EH (cell line): ENCODE measurements around the gene RREB1.

ENCODE experiments used
- DNase-seq: peaks from one replicate; pipeline ENCODE4 v3.0.0-alpha.2; 2015; ENCODE audit warnings: low read depth

RREB1 gene

DNA sequence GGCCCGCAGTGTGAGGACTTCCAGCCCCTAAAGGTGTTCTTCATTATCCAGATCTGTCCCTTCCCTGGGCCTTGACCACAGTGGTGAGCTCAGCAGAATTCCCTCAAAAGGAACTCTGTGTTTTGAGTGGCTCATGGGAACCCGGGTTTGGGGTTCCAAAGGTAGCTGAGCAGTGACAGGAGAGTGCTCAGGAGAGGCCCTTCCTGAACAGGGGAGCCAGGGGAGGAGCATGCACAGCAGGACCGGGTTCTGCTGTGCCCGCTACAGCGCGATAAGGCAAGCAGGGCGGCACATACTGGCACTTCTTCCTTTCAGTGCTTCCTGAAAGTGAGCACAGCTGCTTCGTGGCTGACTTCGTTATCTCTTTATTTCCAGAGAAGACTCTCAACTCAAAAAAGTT is 117.0 kb downstream of the RREB1 start:
- DNase-seq: no peak

DNA sequence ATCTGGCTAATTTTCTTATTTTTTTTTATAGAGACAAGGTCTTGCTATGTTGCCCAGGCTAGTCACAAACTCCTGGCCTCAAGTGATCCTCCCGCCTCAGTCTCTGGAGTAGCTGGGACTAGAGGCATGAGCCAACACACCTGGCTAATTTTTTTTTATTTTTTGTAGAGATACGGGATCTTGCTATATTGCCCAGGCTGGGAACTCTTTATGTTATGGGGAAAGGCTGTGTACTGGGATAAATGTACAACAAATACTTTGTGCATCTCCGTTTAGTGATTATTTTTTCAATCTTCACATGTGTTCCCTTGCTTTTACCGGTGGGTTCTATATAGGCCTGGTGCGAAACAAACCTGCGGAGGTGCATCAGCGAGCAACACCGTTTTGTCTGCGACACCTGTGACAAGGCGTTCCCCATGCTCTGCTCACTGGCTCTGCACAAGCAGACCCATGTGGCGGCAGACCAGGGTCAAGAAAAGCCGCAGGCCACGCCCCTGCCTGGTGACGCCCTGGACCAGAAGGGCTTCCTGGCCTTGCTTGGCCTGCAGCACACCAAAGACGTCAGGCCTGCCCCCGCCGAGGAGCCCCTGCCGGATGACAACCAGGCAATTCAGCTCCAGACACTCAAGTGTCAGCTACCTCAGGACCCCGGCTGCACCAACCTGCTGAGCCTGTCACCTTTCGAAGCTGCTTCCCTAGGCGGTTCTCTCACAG is 121.1 kb downstream of the RREB1 start:
- DNase-seq: no peak

GRCh38 chr6:7229376-7230326 is 121.9 kb downstream of the RREB1 start:
- DNase-seq: no peak

DNA sequence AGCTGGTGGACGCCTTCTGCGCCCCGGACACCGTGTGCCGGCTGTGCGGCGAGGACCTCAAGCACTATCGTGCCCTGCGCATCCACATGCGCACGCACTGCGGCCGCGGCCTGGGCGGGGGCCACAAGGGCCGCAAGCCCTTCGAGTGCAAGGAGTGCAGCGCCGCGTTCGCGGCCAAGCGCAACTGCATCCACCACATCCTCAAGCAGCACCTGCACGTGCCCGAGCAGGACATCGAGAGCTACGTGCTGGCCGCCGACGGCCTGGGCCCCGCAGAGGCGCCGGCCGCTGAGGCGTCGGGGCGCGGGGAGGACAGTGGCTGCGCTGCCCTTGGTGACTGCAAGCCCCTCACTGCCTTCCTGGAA is 122.5 kb downstream of the RREB1 start:
- DNase-seq: no peak

- no peak for DNase-seq
Observed at GRCh38 chr6:7230956-7231713, 123.4 kb downstream of the RREB1 start.

DNA sequence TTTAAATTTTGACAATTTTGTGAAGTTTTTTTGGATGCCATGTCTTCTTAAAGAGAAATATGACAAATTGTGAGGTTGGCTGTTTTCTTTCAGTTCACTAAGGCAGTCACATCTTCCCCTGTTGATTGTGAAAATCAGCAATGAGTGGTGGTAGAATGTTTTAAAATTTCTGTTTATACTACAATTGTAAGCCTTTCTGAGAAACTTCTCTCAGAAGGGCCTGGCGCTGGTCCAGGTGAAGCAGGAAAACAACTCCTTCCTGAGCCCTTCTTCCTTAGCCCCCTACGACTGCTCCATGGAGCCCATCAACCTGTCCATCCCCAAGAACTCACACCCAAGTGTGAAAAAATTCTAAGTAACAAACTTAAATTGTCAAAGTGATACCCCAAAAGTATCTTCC is 124.6 kb downstream of the RREB1 start:
- no peak for DNase-seq

DNA sequence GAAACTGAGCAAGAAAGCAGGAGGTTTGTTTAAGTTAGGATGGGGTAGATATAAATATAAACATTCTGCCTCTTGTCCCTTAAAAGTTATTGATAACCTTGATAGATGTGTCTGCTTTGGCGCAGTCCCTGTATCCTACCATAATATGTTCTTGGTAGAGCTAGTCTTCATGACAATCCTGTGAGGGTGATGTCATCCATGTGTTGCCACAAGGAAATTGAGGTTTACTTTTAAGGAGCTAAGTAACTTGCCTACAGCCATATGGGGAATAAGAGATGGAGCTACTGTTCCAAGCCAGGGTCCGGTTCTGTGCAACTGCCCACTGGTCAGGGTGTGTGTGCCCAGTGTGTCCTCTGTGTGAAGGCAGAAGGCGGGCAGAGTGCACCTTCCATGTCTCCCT is 126.8 kb downstream of the RREB1 start:
- DNase-seq: no peak

GRCh38 chr6:7235712-7236305 is 128.0 kb downstream of the RREB1 start:
- DNase-seq: no peak

- DNase-seq: no peak
Observed at GRCh38 chr6:7236306-7237209, 128.8 kb downstream of the RREB1 start.

- DNase-seq: no peak
Observed at GRCh38 chr6:7237653-7238188, 130.0 kb downstream of the RREB1 start.

DNA sequence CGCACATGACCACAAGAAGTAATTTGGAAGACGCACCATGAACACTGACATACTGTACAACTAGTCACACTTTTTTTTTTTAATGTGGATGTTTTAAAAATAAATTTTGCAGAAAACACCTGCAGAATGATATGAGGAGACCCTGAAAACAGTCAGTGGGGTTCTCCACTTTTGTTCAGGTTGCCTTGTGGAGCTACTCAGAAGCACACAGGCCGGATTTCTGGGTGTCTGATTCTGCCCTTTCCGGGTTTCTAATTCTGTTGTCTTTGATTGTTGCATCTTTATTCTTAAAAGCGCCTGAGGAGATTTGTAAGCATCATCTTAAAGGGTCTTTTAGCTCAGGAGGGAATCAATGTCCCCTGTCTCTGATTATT is 130.8 kb downstream of the RREB1 start:
- DNase-seq: no peak

DNA sequence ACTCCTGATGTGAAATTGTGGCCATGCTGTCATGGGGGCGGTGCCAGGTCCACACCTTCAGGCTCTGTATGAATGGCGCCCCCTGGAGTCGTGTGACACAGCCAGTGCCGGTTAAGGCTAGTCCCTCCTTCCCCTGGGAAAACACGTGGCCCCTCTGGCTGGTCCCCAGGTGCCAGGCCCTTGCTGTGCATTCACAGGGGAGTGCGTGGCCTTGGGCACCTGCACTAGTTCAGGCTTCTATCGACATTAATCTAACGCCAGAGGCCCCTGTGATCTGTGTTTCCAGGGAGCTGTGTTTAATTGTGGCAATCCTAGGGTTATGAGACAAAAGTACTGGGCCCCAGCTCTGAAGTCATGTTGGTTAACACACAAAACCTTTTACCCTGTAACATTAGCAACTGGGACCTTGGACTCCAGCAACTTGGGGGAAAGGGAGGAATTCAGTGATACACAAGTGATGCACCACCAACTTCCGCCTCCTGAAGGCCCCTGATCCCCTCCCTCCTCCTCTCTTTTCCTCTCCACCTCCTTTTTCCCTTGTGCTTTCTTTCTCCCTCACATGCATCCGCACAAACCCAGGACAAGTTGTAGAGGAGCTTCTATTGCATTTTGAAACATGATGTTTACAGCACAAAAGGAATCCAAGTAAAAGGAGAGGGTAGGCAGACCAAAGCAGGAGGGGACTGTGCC is 131.3 kb downstream of the RREB1 start:
- peak; percentile 75 for DNase-seq

DNA sequence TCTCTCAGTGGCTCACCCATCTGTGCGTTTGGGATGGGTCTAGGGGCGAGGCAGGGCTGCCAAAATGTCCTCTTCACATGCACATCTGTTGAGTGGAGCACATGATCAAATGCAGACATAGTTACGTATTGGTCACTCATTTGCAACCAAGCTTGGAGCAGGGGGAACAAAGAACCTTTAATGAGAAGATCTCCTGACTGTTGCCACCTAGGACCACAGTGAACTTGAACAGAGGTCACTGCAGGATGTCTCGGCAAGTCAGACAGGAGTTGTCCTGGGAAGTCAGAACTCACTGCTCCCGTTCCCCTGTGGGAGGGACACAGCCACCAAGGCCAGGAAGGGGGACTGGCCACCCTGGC is 131.8 kb downstream of the RREB1 start:
- no peak for DNase-seq

- DNase-seq: no peak
Observed at GRCh38 chr6:7240351-7240750, 132.6 kb downstream of the RREB1 start.

- no peak for DNase-seq
Observed at GRCh38 chr6:7241160-7241559, 133.4 kb downstream of the RREB1 start.

DNA sequence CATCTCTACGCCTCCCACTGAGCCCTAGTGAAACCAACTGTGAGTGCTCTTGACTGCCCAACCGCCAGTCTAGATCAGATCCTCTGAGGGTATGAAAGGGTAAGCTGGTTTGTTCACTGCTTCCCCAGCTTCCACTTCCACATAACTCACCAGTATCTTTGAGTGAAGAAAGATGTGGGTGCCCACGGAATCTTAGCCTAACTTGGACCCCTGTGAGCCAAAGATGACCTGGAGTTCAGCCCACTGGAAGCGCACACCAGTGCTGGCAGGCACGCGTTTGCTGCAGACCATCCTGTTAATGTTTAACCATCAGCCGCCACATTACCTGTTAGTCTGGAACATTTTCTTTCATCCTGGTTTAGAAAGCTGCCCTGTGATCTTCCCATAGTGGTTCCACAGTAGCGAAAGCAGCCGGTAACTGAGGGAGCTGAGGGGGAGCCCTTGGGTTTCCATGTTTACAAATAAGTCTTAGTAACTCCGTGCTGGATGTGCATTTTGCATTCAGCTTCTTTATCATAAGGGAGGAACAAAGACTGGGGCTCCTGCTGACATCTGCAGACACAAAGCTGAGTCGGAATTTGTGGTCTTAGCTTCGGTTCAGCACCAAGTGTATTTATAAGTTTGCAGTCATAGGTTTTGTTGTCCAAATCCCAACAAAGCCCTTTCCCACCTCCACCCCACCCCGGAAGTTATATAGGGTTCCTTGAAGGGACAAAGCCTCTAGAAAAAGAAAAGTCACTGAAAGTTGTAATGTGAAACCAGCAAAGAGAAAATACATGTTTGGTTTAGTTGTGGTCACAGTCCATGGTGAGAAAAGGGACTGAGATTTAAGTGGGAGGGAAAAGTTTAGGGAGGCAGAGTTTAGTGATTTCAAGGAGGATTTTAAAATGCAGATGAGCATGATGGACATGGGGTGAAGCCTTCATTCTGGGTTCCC is 134.2 kb downstream of the RREB1 start:
- peak; percentile 53 for DNase-seq

GRCh38 chr6:7242835-7243178 is 135.0 kb downstream of the RREB1 start:
- peak; percentile 42 for DNase-seq

DNA sequence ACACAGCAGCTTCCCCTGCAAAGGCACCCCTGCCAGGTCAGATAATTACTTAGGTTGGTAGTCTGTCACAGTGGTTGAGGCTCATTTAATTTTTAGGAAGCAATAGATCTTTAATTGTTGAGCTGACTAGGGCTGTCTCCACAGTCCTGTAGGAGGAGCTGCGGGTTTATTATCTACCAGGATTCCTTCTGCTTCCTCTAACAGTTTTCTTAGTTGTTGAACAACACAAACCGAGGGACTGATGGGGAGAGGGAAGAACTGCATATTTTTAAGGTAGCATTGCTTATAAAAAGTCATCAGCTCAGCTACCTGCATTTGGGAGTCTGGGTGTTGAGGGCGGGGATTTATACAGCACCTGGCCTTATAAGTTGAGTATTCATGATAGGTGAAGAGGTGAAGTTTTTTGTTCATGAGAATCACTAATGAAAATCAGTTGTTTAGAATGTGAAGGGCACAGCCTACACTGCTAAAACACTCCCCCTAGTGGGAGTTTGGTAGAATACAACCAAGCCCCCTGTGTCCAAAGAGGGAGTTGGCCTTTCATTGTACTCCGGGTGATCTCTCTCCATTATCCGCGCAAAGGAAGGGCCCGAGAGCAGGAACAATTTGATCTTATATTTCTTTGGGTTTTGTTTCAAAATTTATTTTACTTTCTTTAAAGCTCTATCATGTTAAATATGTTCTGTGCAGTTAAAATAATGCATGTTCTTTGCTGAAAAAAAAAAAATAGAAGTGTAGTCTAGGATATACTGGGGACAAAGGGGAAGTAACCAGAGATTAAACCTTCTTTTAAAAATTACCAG is 135.6 kb downstream of the RREB1 start:
- peak; percentile 70 for DNase-seq
